Measurements from ENCODE around the gene RRBP1.

RRBP1 gene

GRCh38 chr20:17682103-17682888 is at the start of gene RRBP1:
Gene RRBP1, minus strand, starts transcription at chr20:17682242. Its CDS starts 21,735 bp downstream, at chr20:17660507.
- peak; percentile 87 for DNase-seq (ENCODE audit: low read depth)

DNA sequence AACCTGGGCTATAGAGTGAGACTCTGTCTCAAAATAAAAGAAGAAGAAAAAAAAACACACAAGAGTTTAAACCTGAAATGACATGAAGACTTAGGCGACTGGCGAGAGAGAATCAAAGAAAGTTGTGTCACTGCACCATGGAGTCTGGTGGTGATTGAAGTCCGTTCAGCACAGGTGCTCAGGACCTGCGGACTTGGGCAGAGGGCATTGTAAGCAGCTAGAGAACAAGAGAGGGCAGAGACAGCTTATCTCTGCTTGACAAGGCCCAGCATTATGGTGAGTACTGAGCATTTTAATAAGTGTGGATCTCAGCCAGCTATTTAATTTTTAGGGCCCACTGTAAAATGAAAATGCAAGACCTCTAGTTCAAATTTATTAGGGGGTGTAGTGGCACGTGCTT is 49.2 kb upstream of the RRBP1 start:
- no peak for DNase-seq (ENCODE audit: low read depth)

- no peak for DNase-seq (ENCODE audit: low read depth)
Measured at GRCh38 chr20:17730071-17730470, 48.0 kb upstream of the RRBP1 start.

- DNase-seq (ENCODE audit: low read depth), result no peak
Measured at GRCh38 chr20:17728074-17728473, 46.0 kb upstream of the RRBP1 start.

DNA sequence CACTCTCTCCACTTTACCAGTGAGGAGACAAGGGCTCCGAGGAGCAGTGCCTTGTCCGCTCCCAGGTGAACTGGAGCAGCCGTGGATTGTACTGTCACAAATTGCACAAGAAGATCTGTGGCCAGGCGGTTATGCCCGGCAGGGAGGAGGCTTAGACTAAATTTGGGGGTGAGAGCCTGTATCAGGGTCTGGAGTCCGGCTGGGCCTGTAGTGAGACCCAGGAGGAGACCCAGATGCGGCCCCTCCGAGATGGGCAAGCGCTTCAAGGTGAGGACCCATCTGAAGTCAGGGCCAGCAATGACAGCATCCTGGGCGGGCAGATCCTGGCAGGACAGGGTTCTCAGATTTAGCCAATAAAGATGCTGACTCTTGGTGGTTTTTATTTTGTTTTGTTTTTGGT is 45.3 kb upstream of the RRBP1 start:
- DNase-seq (ENCODE audit: low read depth), result no peak

DNA sequence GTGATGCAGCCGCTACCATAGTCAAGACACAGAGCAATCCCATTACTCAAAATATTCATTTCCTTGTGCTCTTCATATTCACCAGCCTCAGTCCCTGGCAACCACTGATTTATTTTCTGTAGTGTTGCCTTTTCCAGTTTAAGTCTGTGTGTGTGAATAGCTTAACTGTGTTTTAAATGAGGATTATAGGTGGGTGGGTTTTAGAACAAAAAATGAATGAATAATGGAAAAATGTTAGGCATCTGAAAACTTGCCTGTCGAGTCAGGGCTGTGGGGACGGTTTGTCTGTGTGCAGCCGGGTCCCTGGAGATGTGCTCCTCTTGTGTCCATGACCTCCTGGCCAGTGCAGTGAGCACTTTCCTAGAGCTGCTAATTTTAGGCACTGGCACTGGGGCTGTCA is 44.9 kb upstream of the RRBP1 start:
- DNase-seq (ENCODE audit: low read depth), result no peak

DNA sequence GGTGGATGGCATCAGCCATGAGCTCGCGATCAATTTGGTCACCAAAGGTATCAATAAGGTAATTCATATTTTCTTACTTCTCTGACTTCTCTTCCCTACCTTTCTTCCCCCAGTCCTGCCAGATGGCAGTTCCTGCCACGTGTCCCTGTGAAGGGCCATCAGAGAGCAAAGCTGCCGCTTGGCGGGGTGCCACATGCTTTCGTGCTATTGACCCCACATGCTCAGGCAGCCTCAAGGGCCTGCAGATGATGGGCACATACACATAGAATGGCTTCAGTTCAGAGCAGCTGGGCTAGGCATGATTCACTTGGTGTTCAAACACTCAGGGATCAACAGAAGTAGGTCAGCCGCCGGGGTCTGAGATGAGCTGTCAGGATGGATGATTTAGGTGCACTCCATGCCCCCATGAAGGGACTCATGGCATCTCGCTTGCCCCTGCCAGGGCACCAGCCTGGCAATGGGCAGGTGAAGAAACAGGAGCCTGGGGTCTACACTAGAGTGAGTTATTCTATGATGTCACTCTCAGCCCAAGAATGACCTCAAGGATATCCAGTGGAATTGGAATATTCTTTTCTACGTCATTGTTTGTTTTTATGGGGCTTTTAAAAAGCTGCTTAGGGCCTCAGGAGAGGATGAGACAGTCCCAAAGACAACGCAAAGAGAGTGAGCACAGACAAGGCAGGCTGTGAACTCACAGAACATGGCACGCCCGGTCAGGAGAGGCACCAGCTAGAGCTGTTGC is 43.2 kb upstream of the RRBP1 start:
- DNase-seq (ENCODE audit: low read depth), result no peak

DNA sequence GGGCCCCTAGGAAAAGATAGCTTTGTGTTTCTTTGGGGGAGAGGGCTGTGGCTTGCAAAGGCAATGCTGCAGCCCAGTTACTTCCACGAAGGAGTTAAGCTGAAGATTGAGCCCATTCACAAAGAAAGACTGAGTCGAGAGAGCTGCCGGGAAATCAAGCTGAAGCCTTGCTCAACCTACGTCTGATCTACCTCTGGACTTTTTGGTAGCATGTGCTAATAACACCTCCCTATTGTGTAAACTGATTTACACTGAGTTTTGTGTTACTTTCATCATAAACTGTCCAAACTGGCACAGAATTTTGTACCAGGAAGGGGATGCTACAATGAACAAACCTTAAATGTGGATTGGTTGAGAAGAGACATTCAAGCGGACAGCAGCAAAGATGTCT is 41.3 kb upstream of the RRBP1 start:
- DNase-seq (ENCODE audit: low read depth), result no peak

DNA sequence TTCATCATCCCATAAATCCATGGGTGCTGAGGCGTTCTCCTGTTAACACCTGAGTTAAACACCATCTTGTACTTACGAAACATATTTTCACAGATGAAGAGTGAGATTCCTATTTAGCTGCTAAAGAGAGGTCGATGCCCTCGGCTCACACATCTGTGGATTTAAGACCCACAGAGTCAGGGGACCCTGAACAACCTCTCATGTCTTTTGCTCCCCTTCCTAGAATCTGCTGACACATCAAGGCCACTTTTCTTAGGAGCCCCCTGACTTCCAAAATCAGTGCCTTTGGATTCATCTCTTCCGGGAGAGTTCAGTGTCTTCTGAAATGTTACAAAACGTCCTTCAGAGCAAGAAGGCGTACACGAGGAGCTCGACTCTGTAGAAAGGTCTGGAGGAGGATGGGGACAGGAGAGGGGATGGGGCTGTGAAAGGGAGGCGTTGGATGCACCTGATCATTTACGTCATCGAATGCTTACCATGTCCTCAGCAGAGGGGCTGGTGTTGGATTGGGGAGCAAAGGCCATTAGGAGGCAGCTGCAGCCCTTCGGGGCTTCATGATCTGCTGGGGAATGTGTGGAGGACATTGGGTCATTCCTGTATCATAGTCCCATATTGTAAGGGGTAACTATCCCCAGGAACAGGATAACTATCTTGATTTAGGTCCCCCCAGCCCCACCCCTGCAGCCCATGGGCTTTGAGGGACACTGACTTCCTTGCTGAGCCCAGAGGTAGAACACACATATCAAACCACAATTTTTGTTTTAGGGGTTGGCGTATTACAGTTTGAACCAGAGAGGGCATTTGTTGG is 40.7 kb upstream of the RRBP1 start:
- DNase-seq (ENCODE audit: low read depth), result no peak

GRCh38 chr20:17721802-17722486 is 39.9 kb upstream of the RRBP1 start:
- no peak for DNase-seq (ENCODE audit: low read depth)

DNA sequence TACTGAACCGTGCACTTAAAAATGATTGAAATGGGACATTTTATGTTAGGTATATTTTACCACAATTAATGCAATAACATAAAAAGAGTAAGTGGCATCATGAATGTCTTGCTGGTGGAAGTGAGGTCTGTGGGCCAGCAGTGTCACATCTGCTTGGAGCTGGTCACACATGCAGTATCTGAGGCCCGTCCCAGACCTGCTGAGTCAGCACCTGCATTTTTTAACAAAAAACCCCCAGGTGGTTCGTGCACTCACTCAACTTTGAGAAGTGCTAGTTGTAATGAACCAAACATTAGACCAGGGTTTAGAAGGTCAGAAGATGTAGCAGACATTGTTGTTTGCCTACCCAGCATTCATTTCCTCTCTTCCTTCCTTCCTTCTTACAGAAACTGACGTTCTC is 38.7 kb upstream of the RRBP1 start:
- DNase-seq (ENCODE audit: low read depth), result no peak

- no peak for DNase-seq (ENCODE audit: low read depth)
Measured at GRCh38 chr20:17716331-17716730, 34.3 kb upstream of the RRBP1 start.

DNA sequence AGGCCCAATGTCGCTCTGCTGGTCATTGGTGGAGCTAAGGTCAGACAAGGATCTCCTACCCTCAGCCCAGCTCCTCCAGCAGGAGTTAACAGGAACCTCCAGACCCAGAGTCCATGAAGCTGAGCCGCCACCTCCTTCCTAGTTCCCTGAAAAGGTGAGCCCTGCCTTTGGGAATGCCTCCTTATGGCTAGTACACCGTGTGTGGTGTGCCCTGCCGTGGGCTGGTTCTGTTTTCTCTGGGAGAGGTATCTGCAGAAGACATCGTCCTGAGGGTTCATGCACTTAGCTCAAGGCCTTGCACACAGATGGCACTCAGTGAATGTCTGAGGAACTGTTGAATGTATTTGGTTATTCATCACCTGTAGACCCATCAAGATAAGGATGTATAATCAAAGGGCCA is 33.0 kb upstream of the RRBP1 start:
- DNase-seq (ENCODE audit: low read depth), result no peak

- DNase-seq (ENCODE audit: low read depth), result no peak
Measured at GRCh38 chr20:17714597-17714996, 32.6 kb upstream of the RRBP1 start.

DNA sequence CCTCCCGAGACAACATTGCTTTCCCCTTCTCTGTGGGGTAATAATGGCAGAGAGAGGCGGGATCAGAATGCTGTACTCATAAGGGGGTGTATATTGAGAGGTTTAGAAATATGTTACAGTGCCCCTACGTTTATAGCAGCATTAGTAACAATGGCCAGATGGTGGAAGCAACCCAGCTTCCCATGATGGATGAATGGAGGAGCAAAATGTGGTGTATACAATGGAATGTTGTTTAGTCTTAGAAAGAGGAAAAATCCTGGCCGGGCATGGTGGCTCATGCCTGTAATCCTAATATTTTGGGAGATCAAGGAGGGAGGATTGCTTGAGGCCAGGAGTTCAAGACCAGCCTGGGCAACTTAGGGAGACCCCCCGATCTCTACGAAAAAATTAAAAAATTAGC is 30.7 kb upstream of the RRBP1 start:
- DNase-seq (ENCODE audit: low read depth), result no peak

- DNase-seq (ENCODE audit: low read depth), result no peak
Measured at GRCh38 chr20:17712201-17712600, 30.2 kb upstream of the RRBP1 start.

DNA sequence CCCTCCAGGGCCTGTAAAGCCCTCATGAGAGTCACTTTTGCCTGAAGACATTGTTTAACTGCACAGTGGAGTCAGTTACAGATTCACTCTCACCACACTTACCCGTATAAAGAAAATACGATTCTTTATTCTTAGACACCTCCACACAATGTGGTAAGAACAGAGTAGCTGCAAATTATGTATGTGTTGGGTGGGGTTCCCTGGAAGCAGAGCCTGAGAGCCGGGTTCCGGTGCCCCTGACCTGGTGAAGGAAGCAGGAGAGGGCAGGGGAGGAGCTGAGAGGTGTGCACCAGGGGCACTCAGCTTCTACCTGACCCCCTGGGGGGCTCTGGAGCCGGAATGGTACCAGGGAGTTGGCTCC is 29.2 kb upstream of the RRBP1 start:
- DNase-seq (ENCODE audit: low read depth), result no peak

GRCh38 chr20:17710379-17711266 is 28.6 kb upstream of the RRBP1 start:
- DNase-seq (ENCODE audit: low read depth), result no peak

DNA sequence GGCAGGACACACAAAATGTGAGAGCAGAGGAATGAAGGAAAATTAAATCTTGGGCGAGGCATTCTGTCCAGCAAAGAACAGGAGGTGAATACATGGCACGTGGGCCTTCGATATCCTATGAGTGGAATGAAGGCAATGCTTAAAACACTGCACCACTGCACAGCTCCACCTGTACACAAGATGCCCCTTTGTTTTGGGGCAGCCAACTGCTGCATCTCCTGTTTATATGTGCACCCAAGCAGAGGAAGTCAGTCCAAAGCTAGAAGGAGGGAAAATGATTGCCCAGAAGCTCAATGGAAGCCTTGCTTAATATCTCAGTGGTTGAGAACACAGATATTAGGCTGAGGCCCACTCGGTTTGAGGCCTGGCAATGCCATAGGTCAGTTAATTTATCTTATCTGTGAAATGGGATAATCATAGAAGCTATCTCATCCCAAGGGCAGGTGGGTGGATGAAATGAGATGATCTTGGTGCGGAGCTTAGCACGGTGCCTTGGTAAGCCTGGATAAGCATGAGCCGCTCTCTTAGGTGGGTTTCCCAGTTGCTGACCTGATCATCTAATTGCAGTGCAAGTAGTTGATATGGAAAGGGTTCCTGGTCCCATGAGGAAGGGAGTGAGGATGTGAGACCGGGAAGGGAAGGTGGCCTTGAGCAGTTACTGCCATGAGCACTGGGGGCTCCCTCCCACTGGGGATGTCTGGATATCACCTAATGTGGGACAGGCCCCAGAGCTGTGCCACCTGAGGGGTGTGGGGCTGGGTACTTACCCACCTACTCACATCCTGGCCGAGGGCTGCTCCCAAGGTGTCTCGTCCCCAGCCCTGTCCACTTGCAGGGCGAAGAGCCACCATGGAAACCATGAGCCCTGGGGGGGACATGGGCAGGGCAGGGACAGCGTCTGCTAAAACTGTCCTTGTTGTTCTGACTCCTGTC is 27.6 kb upstream of the RRBP1 start:
- no peak for DNase-seq (ENCODE audit: low read depth)
